ENCODE data around the gene EVI5L. TPM values are rescaled to one million over a fixed set of nuclear protein-coding genes. Genes with fewer than 3 reads are reported as not detected.

EVI5L gene
- polyA plus RNA-seq, 3 donors = 0.76 to 5.7 (median 1.3) TPM

- Histone ChIP-seq H3K27me3 (ENCODE audit: control insufficient read depth in 2 of 2, insufficient read depth in 2 of 2, low read length in 2 of 2) (peaks cover 0 to 8% of the 10 kb centered on the region in 2 donors), H3K9ac (ENCODE audit: insufficient read depth, low read length, poor library complexity, severe bottlenecking) (no peak overlapping the region), H3K36me3 (replicated peaks in 1 of 2; ENCODE audit: control insufficient read depth in 1 of 2, insufficient read depth in 2 of 2, low read length in 2 of 2) (no peaks in the 10 kb centered on the region), H3K4me1 (ENCODE audit: control insufficient read depth in 1 of 2, insufficient read depth in 2 of 2, low read length in 2 of 2) (no peaks in the 10 kb centered on the region), H2AFZ (ENCODE audit: insufficient read depth, low read depth, low read length, poor library complexity, severe bottlenecking) (no peak overlapping the region), H3K79me2 (ENCODE audit: insufficient read depth, low read length) (no peaks in the 10 kb centered on the region), H3K4me2 (replicated peaks; ENCODE audit: extremely low read depth, low read length, poor library complexity, severe bottlenecking) (no peak overlapping the region), H4K20me1 (ENCODE audit: insufficient read depth, low read length) (no peaks in the 10 kb centered on the region), H3K27ac (ENCODE audit: low read depth in 1 of 2, low read length in 2 of 2) (no peak overlapping the region), H3K9me3 (replicated peaks in 1 of 2; ENCODE audit: control insufficient read depth in 1 of 2, insufficient read depth in 1 of 2, low read length in 2 of 2) (no peaks in the 10 kb centered on the region), H3K4me3 (replicated peaks in 1 of 3; ENCODE audit: low read depth in 2 of 3, low read length in 3 of 3) (no peak overlapping the region)
- TF ChIP-seq CTCF (IDR thresholded peaks at IDR 0.05) = no peak
- DNase-seq = no peak
- H3K27ac Mint-ChIP-seq = no peak overlapping the region
- intact Hi-C loops (cut with micrococcal nuclease) = no loop called here
- H3K4me1 Mint-ChIP-seq = peaks cover 6% of the 10 kb centered on the region
- peaks cover 13 to 24% (median 14%) of the 10 kb centered on the region in 3 donors for H3K27me3 Mint-ChIP-seq (ENCODE audit: low read depth in 3 of 3)
- no peaks in the 10 kb centered on the region for H3K9me3 Mint-ChIP-seq
- no peaks in the 10 kb centered on the region for H3K36me3 Mint-ChIP-seq
- H3K4me3 Mint-ChIP-seq = no peak overlapping the region
- 86% methylated on average over 6 of the region's 11 CpGs for WGBS (ENCODE audit: insufficient coverage)
Observed at GRCh38 chr19:7897292-7897691, 67.3 kb downstream of the EVI5L start.

- Histone ChIP-seq H3K9me3 (replicated peaks in 1 of 2; ENCODE audit: control insufficient read depth in 1 of 2, insufficient read depth in 1 of 2, low read length in 2 of 2) (no peaks in the 10 kb centered on the region), H2AFZ (ENCODE audit: insufficient read depth, low read depth, low read length, poor library complexity, severe bottlenecking) (no peak overlapping the region), H3K9ac (ENCODE audit: insufficient read depth, low read length, poor library complexity, severe bottlenecking) (no peak overlapping the region), H3K79me2 (ENCODE audit: insufficient read depth, low read length) (no peaks in the 10 kb centered on the region), H3K4me1 (ENCODE audit: control insufficient read depth in 1 of 2, insufficient read depth in 2 of 2, low read length in 2 of 2) (peaks cover 9 to 12% of the 10 kb centered on the region in 2 donors), H3K27ac (ENCODE audit: low read depth in 1 of 2, low read length in 2 of 2) (no peak overlapping the region), H3K4me2 (replicated peaks; ENCODE audit: extremely low read depth, low read length, poor library complexity, severe bottlenecking) (no peak overlapping the region), H3K27me3 (ENCODE audit: control insufficient read depth in 2 of 2, insufficient read depth in 2 of 2, low read length in 2 of 2) (peaks cover 0 to 5% of the 10 kb centered on the region in 2 donors), H4K20me1 (ENCODE audit: insufficient read depth, low read length) (no peaks in the 10 kb centered on the region), H3K36me3 (replicated peaks in 1 of 2; ENCODE audit: control insufficient read depth in 1 of 2, insufficient read depth in 2 of 2, low read length in 2 of 2) (no peaks in the 10 kb centered on the region), H3K4me3 (replicated peaks in 1 of 3; ENCODE audit: low read depth in 2 of 3, low read length in 3 of 3) (no peak overlapping the region)
- Mint-ChIP-seq H3K27me3 (ENCODE audit: low read depth in 3 of 3) (peaks cover 10 to 11% (median 11%) of the 10 kb centered on the region in 3 donors), H3K36me3 (no peaks in the 10 kb centered on the region), H3K9me3 (peaks cover 0 to 3% (median 0%) of the 10 kb centered on the region in 7 donors), H3K4me1 (peaks cover 15% of the 10 kb centered on the region), H3K4me3 (no peak overlapping the region), H3K27ac (no peak overlapping the region)
- 95% methylated on average over 15 of the region's 16 CpGs for WGBS (ENCODE audit: insufficient coverage)
- TF ChIP-seq CTCF (IDR thresholded peaks at IDR 0.05) = no peak
- intact Hi-C loops (cut with micrococcal nuclease) = no loop called here
- DNase-seq = no peak
Observed at GRCh38 chr19:7898967-7899366, 68.9 kb downstream of the EVI5L start.
